Duodenal mucosa (tissue), 2 donors: Measurements from ENCODE around the gene ZNF221.

Source experiments
- H3K27ac ChIP-seq: one replicate; pipeline ENCODE4 v1.7.0; 2013; ENCODE audit warnings: low read depth, low read length
- H3K27me3 ChIP-seq, 2 donors: one replicate each; pipeline ENCODE4 v1.7.0; 2013; ENCODE audit warnings: low read length in 2 of 2, control low read depth in 1 of 2; ENCODE audit not compliant: insufficient read depth in 2 of 2, control insufficient read depth in 1 of 2
- H3K36me3 ChIP-seq, 2 donors: one replicate each; pipeline ENCODE4 v1.7.0; 2013; ENCODE audit warnings: low read length in 2 of 2, control low read depth in 1 of 2; ENCODE audit not compliant: insufficient read depth in 2 of 2, control insufficient read depth in 1 of 2
- H3K4me1 ChIP-seq, 2 donors: one replicate each; pipeline ENCODE4 v1.7.0; 2013; ENCODE audit warnings: low read length in 2 of 2, control low read depth in 1 of 2; ENCODE audit not compliant: insufficient read depth in 2 of 2, control insufficient read depth in 1 of 2
- H3K4me3 ChIP-seq, 2 donors: one replicate each; pipeline ENCODE4 v1.7.0; 2013; ENCODE audit warnings: low read length in 2 of 2, low read depth in 1 of 2
- H3K9ac ChIP-seq, 2 donors: one replicate each; pipeline ENCODE4 v1.7.0; 2013; ENCODE audit warnings: low read length in 2 of 2, low read depth in 1 of 2
- H3K9me3 ChIP-seq, 2 donors: one replicate each; pipeline ENCODE4 v1.7.0; 2013; ENCODE audit warnings: low read length in 2 of 2, control low read depth in 1 of 2; ENCODE audit not compliant: control insufficient read depth in 1 of 2

ZNF221 gene

GRCh38 chr19:44002212-44002565 is 51.2 kb downstream of the ZNF221 start:
- Histone ChIP-seq H3K9ac (peak overlapping the region; percentile 70 to 79), H3K27ac (no peak overlapping the region), H3K36me3 (peaks cover 4 to 8% of the 10 kb centered on the region in 2 donors)

GRCh38 chr19:44002566-44003460 is 51.8 kb downstream of the ZNF221 start, which contains the start of gene ZNF230:
Gene ZNF230 (plus strand): TSS chr19:44002957. CDS start chr19:44007079, 4,122 bp downstream.
- H3K4me3 ChIP-seq, result peak within 1 kb of the TSS; percentile 79 to 96
- peaks cover 3 to 11% of the 10 kb centered on the region in 2 donors for H3K4me1 ChIP-seq
- peak within 1 kb of the TSS; percentile 70 to 79 for H3K9ac ChIP-seq
- H3K36me3 ChIP-seq, result peaks cover 9% of the 10 kb centered on the region in 2 donors
- no peaks in the 10 kb centered on the region for H3K27me3 ChIP-seq
- peak within 1 kb of the TSS; percentile 51 for H3K27ac ChIP-seq
- peaks cover 8 to 21% of the 10 kb centered on the region in 2 donors for H3K9me3 ChIP-seq

More at GRCh38 chr19:44002212-44002565, 51.2 kb downstream of the ZNF221 start:
- H3K4me3 ChIP-seq, result peak overlapping the region; percentile 79 to 96
- H3K4me1 ChIP-seq, result peaks cover 3 to 11% of the 10 kb centered on the region in 2 donors
- H3K9me3 ChIP-seq, result peaks cover 4 to 16% of the 10 kb centered on the region in 2 donors
- no peaks in the 10 kb centered on the region for H3K27me3 ChIP-seq

- Histone ChIP-seq H3K4me1 (peaks cover 3 to 11% of the 10 kb centered on the region in 2 donors), H3K27me3 (no peaks in the 10 kb centered on the region), H3K27ac (no peak overlapping the region), H3K9ac (peak overlapping the region; percentile 70 to 79), H3K36me3 (peaks cover 16% of the 10 kb centered on the region in 2 donors), H3K9me3 (peaks cover 15 to 23% of the 10 kb centered on the region in 2 donors), H3K4me3 (peak overlapping the region; percentile 79 to 96)
Observed at GRCh38 chr19:44003461-44004009, 52.5 kb downstream of the ZNF221 start.

GRCh38 chr19:44005973-44006372 is 54.9 kb downstream of the ZNF221 start:
- Histone ChIP-seq H3K27me3 (no peaks in the 10 kb centered on the region), H3K4me3 (no peak overlapping the region), H3K27ac (no peak overlapping the region), H3K9ac (no peak overlapping the region), H3K36me3 (peaks cover 39 to 41% of the 10 kb centered on the region in 2 donors), H3K4me1 (peaks cover 3 to 11% of the 10 kb centered on the region in 2 donors), H3K9me3 (peaks cover 38 to 43% of the 10 kb centered on the region in 2 donors)

- Histone ChIP-seq H3K27ac (no peak overlapping the region), H3K9me3 (peaks cover 52 to 55% of the 10 kb centered on the region in 2 donors), H3K4me1 (peaks cover 0 to 7% of the 10 kb centered on the region in 2 donors), H3K9ac (no peak overlapping the region), H3K27me3 (no peaks in the 10 kb centered on the region), H3K36me3 (peaks cover 51 to 54% of the 10 kb centered on the region in 2 donors), H3K4me3 (no peak overlapping the region)
Observed at GRCh38 chr19:44007473-44007872, 56.4 kb downstream of the ZNF221 start.

- peaks cover 52 to 54% of the 10 kb centered on the region in 2 donors for H3K36me3 ChIP-seq
- H3K9ac ChIP-seq, result no peak overlapping the region
- H3K4me1 ChIP-seq, result no peaks in the 10 kb centered on the region
- H3K27me3 ChIP-seq, result no peaks in the 10 kb centered on the region
- H3K27ac ChIP-seq, result no peak overlapping the region
- H3K4me3 ChIP-seq, result peak overlapping the region; percentile 13 to 25
- peaks cover 70 to 78% of the 10 kb centered on the region in 2 donors for H3K9me3 ChIP-seq
Observed at GRCh38 chr19:44010468-44010867, 59.4 kb downstream of the ZNF221 start.
